Type B pancreatic cell (in vitro differentiated cells): ENCODE measurements around the gene NPAS3. TPM values are rescaled to one million over a fixed set of nuclear protein-coding genes. Genes with fewer than 3 reads are reported as not detected.

Experiments
- DNase-seq: peaks from one replicate; pipeline ENCODE4 v3.0.0; 2021; ENCODE audit warnings: mixed read lengths; ENCODE audit not compliant: unreplicated experiment; ENCODE audit errors: extremely low spot score
- H3K27ac Mint-ChIP-seq: 2 replicates; pipeline ENCODE4 v1.8.0; 2021; ENCODE audit warnings: mild to moderate bottlenecking, mixed read lengths
- H3K27me3 Mint-ChIP-seq: 2 replicates; pipeline ENCODE4 v1.8.0; 2021; ENCODE audit warnings: mixed read lengths
- H3K36me3 Mint-ChIP-seq: 2 replicates; pipeline ENCODE4 v1.8.0; 2021; ENCODE audit warnings: mixed read lengths
- H3K4me1 Mint-ChIP-seq: one replicate; pipeline ENCODE4 v1.8.0; 2021; ENCODE audit warnings: mixed read lengths; ENCODE audit not compliant: unreplicated experiment
- H3K4me3 Mint-ChIP-seq: 2 replicates; pipeline ENCODE4 v1.8.0; 2021; ENCODE audit warnings: mild to moderate bottlenecking, mixed read lengths
- H3K9me3 Mint-ChIP-seq: 2 replicates; pipeline ENCODE4 v1.8.0; 2021; ENCODE audit warnings: mixed read lengths
- total RNA-seq: library from RNA; stranded (reverse); gene quantifications from 2 replicates; pipeline ENCODE4 v1.2.1, GENCODE V29; 2021; ENCODE audit warnings: low replicate concordance
- TF ChIP-seq, protein P1 (sequence below): fragments of 200-600 bp; sonication (generic); conservative IDR thresholded peaks from 2 replicates; pipeline ENCODE4 v1.5.0; 2021; ENCODE audit warnings: antibody characterized with exemption, mild to moderate bottlenecking

The NPAS3 gene
- total RNA-seq, 1 donor from 2014 or later = 8.7 TPM

DNA sequence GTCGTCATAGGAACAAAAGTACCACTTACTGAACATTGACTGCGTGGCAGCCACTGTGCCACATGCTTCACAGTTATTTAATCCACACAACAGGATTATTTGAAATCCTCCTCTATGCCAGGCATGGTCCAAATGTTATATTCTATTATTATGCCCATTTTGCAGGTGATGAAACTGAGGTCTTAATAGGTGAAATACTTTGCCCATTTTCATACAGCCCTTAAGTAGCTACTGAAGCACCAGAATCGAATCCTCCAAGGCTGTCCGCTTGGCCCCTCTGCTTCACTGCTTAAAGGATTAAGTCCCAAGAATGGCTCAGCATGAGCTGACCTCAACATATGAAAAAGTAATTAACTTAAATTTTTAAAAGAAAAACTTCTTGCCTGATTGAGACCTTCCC lies 799.4 kb downstream of the NPAS3 start:
- Mint-ChIP-seq H3K9me3 (peaks cover 10% of the 10 kb centered on the region), H3K27me3 (peaks cover 18% of the 10 kb centered on the region), H3K36me3 (no peaks in the 10 kb centered on the region), H3K4me3 (no peak overlapping the region), H3K4me1 (peaks cover 7% of the 10 kb centered on the region), H3K27ac (no peak overlapping the region)
- TF ChIP-seq, protein P1, sequence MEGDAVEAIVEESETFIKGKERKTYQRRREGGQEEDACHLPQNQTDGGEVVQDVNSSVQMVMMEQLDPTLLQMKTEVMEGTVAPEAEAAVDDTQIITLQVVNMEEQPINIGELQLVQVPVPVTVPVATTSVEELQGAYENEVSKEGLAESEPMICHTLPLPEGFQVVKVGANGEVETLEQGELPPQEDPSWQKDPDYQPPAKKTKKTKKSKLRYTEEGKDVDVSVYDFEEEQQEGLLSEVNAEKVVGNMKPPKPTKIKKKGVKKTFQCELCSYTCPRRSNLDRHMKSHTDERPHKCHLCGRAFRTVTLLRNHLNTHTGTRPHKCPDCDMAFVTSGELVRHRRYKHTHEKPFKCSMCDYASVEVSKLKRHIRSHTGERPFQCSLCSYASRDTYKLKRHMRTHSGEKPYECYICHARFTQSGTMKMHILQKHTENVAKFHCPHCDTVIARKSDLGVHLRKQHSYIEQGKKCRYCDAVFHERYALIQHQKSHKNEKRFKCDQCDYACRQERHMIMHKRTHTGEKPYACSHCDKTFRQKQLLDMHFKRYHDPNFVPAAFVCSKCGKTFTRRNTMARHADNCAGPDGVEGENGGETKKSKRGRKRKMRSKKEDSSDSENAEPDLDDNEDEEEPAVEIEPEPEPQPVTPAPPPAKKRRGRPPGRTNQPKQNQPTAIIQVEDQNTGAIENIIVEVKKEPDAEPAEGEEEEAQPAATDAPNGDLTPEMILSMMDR = no peak
- no peak for DNase-seq

DNA sequence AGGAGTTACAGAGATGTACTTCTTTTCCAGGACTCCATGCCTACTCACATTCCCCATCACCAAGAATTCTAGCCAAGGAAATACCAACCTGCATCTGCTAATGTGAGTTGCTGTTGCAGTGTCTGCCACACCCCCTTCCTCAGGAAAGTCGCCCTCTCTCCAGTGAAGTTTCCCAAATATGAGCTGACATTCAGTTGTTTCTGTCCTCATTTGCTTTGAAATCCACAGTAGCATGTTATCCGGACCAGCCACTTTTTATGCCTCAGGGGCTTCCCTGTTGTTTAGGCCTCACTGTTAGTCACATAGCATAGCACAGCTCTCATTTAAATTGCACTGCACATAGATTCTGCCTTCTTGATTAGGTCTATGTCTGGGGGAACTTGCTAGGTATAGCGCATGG lies 799.8 kb downstream of the NPAS3 start:
- TF ChIP-seq, protein P1 = no peak
- Mint-ChIP-seq H3K9me3 (peaks cover 12% of the 10 kb centered on the region), H3K27me3 (peaks cover 15% of the 10 kb centered on the region), H3K36me3 (no peaks in the 10 kb centered on the region), H3K27ac (no peak overlapping the region), H3K4me3 (no peak overlapping the region), H3K4me1 (peaks cover 7% of the 10 kb centered on the region)
- no peak for DNase-seq

DNA sequence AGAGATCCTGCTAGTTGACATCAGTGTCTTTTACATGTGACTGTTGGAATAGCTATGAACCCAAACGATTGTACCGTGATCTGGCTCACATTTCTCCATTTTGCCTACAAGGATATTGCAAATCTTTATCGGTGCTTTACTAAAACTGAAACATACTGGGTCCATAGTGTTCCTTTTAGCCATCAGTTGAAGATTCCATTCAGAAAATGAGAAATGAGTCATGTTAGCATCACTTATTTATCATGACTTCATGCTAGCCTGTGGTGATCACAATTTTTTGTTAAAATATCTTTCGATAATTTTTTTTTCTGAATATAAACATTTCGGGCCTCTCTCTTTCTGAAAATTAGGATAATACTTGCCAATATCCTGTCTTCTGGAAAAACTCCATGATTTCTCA lies 801.9 kb downstream of the NPAS3 start:
- no peaks in the 10 kb centered on the region for H3K4me1 Mint-ChIP-seq
- H3K27ac Mint-ChIP-seq = no peak overlapping the region
- H3K9me3 Mint-ChIP-seq = peaks cover 17% of the 10 kb centered on the region
- H3K4me3 Mint-ChIP-seq = no peak overlapping the region
- DNase-seq = no peak
- peaks cover 6% of the 10 kb centered on the region for H3K27me3 Mint-ChIP-seq
- H3K36me3 Mint-ChIP-seq = no peaks in the 10 kb centered on the region
- TF ChIP-seq, protein P1 = no peak

DNA sequence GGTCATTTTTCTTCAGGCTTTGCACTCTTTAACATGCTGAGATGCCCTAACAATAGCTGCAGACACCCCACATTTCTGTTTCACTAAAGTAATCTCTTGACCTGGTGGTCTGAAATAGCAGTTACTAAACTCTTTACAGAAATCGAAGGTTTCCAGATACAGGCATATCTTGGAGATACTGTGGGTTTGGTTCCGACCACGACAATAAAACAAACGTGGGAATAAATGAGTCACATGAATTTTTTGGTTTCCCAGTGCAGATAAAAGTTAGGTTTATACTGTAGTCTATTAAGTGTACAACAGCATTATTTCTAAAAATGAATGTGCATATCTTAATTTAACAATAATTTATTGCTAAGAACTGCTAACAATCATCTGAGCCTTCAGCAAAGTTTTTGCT lies 803.5 kb downstream of the NPAS3 start:
- no peak for DNase-seq
- Mint-ChIP-seq H3K27ac (no peak overlapping the region), H3K9me3 (peaks cover 11% of the 10 kb centered on the region), H3K4me1 (no peaks in the 10 kb centered on the region), H3K36me3 (no peaks in the 10 kb centered on the region), H3K27me3 (peaks cover 4% of the 10 kb centered on the region), H3K4me3 (no peak overlapping the region)
- TF ChIP-seq, protein P1 = no peak

DNA sequence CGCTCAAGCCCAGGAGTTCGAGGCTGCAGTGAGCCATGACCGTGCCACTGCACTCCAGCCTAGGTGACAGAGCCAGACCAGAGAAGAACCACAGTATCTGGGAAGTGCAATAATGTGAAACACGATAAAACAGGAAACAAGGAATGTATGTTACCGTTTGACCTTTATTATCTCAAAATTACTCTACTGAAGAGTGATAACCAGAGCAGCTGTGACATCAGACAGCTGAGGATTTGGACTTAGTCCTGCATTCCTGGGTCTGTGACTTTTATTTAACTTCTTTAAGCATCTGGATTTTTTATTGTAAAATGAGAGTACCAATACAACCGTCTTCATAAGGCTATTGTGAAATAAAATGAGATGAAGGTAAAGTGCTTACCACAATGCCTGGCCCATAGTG lies 806.5 kb downstream of the NPAS3 start:
- no peak overlapping the region for H3K27ac Mint-ChIP-seq
- H3K9me3 Mint-ChIP-seq = peaks cover 11% of the 10 kb centered on the region
- H3K4me3 Mint-ChIP-seq = no peak overlapping the region
- no peaks in the 10 kb centered on the region for H3K27me3 Mint-ChIP-seq
- no peaks in the 10 kb centered on the region for H3K4me1 Mint-ChIP-seq
- no peak for DNase-seq
- TF ChIP-seq, protein P1 = no peak
- no peaks in the 10 kb centered on the region for H3K36me3 Mint-ChIP-seq

DNA sequence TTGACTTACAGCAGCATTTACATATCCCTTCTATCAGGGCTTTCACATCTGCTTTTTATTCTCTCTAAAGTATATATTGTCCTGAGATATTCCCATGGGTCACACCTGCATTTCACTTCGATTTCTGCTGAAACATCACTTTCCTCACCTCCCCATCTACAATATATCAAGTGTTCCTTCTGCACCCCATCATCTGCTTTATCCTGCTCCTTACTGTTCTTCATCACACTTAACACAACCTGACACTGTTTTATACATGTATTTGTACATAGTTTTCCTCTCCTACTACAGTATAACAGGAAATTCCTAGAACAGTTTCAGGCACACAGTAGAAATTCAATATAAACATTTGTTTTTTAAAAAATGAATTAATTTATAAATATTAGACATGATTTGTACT lies 809.1 kb downstream of the NPAS3 start:
- H3K27ac Mint-ChIP-seq = no peak overlapping the region
- H3K4me1 Mint-ChIP-seq = no peaks in the 10 kb centered on the region
- H3K4me3 Mint-ChIP-seq = no peak overlapping the region
- TF ChIP-seq, protein P1 = no peak
- no peak for DNase-seq
- H3K27me3 Mint-ChIP-seq = peaks cover 3% of the 10 kb centered on the region
- H3K36me3 Mint-ChIP-seq = no peaks in the 10 kb centered on the region
- H3K9me3 Mint-ChIP-seq = peaks cover 11% of the 10 kb centered on the region
